OCI-LY7 (cell line): ENCODE measurements around the gene SV2B. TPM values are rescaled to one million over a fixed set of nuclear protein-coding genes. Genes with fewer than 3 reads are reported as not detected.
A peak's percentile ranks its signal among the peaks of the same experiment; 100 is the strongest.

Source experiments
- BruUV-seq: library from RNA; stranded (reverse); fragments of 400-500 nt; replicated peaks from 2 replicates; lab custom pipeline; 2021; lab: Mats Ljungman, UMichigan
- CTCF ChIA-PET: fragments of 300-600 bp; sonication (Branson Sonifier 250); formaldehyde crosslinking; loops from one replicate; lab custom pipeline; 2022; ENCODE audit warnings: antibody characterized with exemption; ENCODE audit not compliant: unreplicated experiment; lab: Charles Lee
- POLR2A ChIA-PET: fragments of 300-600 bp; sonication (Branson Sonifier 250); formaldehyde crosslinking; loops from one replicate; lab custom pipeline; 2022; ENCODE audit warnings: antibody characterized with exemption; lab: Charles Lee
- DNase-seq: peaks from one replicate; pipeline ENCODE4 v3.0.0-alpha.2; 2015; ENCODE audit warnings: low spot score
- H2AFZ ChIP-seq: fragments of 200-600 bp; sonication (generic), shearing (Covaris generic); 2 replicates; pipeline ENCODE4 v1.6.1; 2014; ENCODE audit warnings: mild to moderate bottlenecking, antibody characterized with exemption, low read length, moderate library complexity
- H3K27ac ChIP-seq: fragments of 200-600 bp; sonication (generic); 2 replicates; pipeline ENCODE4 v1.5.1; 2014; ENCODE audit warnings: mixed run types, low read depth, mild to moderate bottlenecking, moderate library complexity, low read length, inconsistent platforms; ENCODE audit not compliant: poor library complexity, severe bottlenecking
- H3K36me3 ChIP-seq: fragments of 200-600 bp; sonication (generic); 2 replicates; pipeline ENCODE4 v1.6.1; 2014; ENCODE audit warnings: mild to moderate bottlenecking, antibody characterized with exemption, low read length, moderate library complexity, mixed read lengths; ENCODE audit not compliant: insufficient read depth
- H3K4me1 ChIP-seq: fragments of 200-600 bp; sonication (generic); 2 replicates; pipeline ENCODE4 v1.5.1; 2014; ENCODE audit warnings: mild to moderate bottlenecking, low read length; ENCODE audit not compliant: insufficient read depth, poor library complexity, severe bottlenecking
- H3K4me2 ChIP-seq: fragments of 200-600 bp; sonication (generic); 2 replicates; pipeline ENCODE4 v1.6.1; 2014; ENCODE audit warnings: mild to moderate bottlenecking, low read length
- H3K4me3 ChIP-seq: fragments of 200-600 bp; sonication (generic); 2 replicates; pipeline ENCODE4 v1.5.1; 2014; ENCODE audit warnings: mild to moderate bottlenecking, low read depth, low read length; ENCODE audit not compliant: poor library complexity, severe bottlenecking
- H3K79me2 ChIP-seq: fragments of 200-600 bp; sonication (generic); 2 replicates; pipeline ENCODE4 v1.6.1; 2016; ENCODE audit warnings: low read depth, mild to moderate bottlenecking, low read length, moderate library complexity, mixed read lengths; ENCODE audit not compliant: insufficient read depth
- H3K9me2 ChIP-seq: fragments of 200-600 bp; sonication (generic); 2 replicates; pipeline ENCODE4 v1.6.1; 2016; ENCODE audit warnings: mild to moderate bottlenecking, low read length, mixed read lengths; ENCODE audit not compliant: insufficient read depth
- H3K9me3 ChIP-seq: fragments of 200-600 bp; sonication (generic); 2 replicates; pipeline ENCODE4 v1.6.1; 2014; ENCODE audit warnings: mild to moderate bottlenecking, mixed run types, low read length, mixed read lengths
- H4K20me1 ChIP-seq: fragments of 200-600 bp; sonication (generic); 2 replicates; pipeline ENCODE4 v1.6.1; 2014; ENCODE audit warnings: mild to moderate bottlenecking, antibody characterized with exemption, low read length, moderate library complexity, mixed read lengths; ENCODE audit not compliant: insufficient read depth
- CTCF ChIP-seq: fragments of 200-600 bp; sonication (generic); conservative IDR thresholded peaks from 2 replicates; pipeline ENCODE4 v1.5.1; 2014; ENCODE audit warnings: mild to moderate bottlenecking, antibody characterized with exemption, low read length, moderate library complexity, mixed read lengths
- EZH2phosphoT487 ChIP-seq: fragments of 200-600 bp; sonication (generic); IDR thresholded peaks from 2 replicates; pipeline ENCODE4 v1.6.1; 2018; ENCODE audit warnings: low read depth, borderline replicate concordance, mild to moderate bottlenecking, mixed run types, antibody characterized with exemption, low read length, moderate library complexity, mixed read lengths
- intact Hi-C: fragments of 100-400 bp; cut with micrococcal nuclease; formaldehyde crosslinking; loops from one replicate; pipeline ENCODE4 v1.10.0; 2022; ENCODE audit not compliant: unreplicated experiment
- total RNA-seq, 2 experiments: library from RNA; depleted of rRNA in 1 of 2; stranded (reverse); fragments of >200 nt in 1 of 2; shearing (Covaris generic) in 1 of 2; gene quantifications; 2 replicates each; pipeline ENCODE4 v1.2.3, GENCODE V29; 2014 to 2022

SV2B gene
- total RNA-seq, 2 experiments from 2014 or later, result 0.15 TPM; not detected in 1

GRCh38 chr15:91054816-91055215 lies 45.2 kb upstream of the SV2B start:
- Histone ChIP-seq H3K36me3 (no peaks in the 10 kb centered on the region), H3K79me2 (no peaks in the 10 kb centered on the region), H2AFZ (no peak overlapping the region), H3K4me3 (no peak overlapping the region), H3K9me3 (no peaks in the 10 kb centered on the region), H4K20me1 (no peaks in the 10 kb centered on the region), H3K4me1 (no peaks in the 10 kb centered on the region), H3K27ac (no peak overlapping the region), H3K4me2 (no peak overlapping the region), H3K9me2 (no peaks in the 10 kb centered on the region)
- ChIA-PET CTCF (no interaction called here), POLR2A (no interaction called here)
- DNase-seq, result no peak
- BruUV-seq, result no TSS peak
- TF ChIP-seq CTCF (no peak), EZH2phosphoT487 (no peak)
- intact Hi-C loops, result loop anchor here (5.0 kb wide), 1 partner anchor 167 kb away; no protein-coding TSS in a partner anchor

- no peaks in the 10 kb centered on the region for H4K20me1 ChIP-seq
- H3K4me1 ChIP-seq, result no peaks in the 10 kb centered on the region
- no peak overlapping the region for H3K27ac ChIP-seq
- intact Hi-C loops, result loop anchor here (1.0 to 5.0 kb wide), 2 partner anchors 167 to 216 kb away; no protein-coding TSS in a partner anchor
- no peak for TF ChIP-seq EZH2phosphoT487
- TF ChIP-seq CTCF, result peak; percentile 92
- peak; percentile 59 for DNase-seq
- H3K4me3 ChIP-seq, result no peak overlapping the region
- POLR2A ChIA-PET, result interaction anchor here (0.6 to 1.3 kb wide), 4 partner anchors 16 to 216 kb away, joined by 3 to 5 read pairs (median 4); no protein-coding TSS in a partner anchor
- H3K9me2 ChIP-seq, result no peaks in the 10 kb centered on the region
- 0 out of 2 replicates have a peak overlapping the region, but pooled peaks have one; percentile 33 for H3K4me2 ChIP-seq
- no TSS peak for BruUV-seq
- no peaks in the 10 kb centered on the region for H3K36me3 ChIP-seq
- peak overlapping the region; percentile 49; the same call in 1 of the 2 replicates for H2AFZ ChIP-seq
- CTCF ChIA-PET, result interaction anchor here (1.0 to 1.5 kb wide), 2 partner anchors 216 to 217 kb away, joined by 4 to 5 read pairs; no protein-coding TSS in a partner anchor
- no peaks in the 10 kb centered on the region for H3K79me2 ChIP-seq
- no peaks in the 10 kb centered on the region for H3K9me3 ChIP-seq
These were observed 44.3 kb upstream of the SV2B start for GRCh38 chr15:91055548-91056331.

DNA sequence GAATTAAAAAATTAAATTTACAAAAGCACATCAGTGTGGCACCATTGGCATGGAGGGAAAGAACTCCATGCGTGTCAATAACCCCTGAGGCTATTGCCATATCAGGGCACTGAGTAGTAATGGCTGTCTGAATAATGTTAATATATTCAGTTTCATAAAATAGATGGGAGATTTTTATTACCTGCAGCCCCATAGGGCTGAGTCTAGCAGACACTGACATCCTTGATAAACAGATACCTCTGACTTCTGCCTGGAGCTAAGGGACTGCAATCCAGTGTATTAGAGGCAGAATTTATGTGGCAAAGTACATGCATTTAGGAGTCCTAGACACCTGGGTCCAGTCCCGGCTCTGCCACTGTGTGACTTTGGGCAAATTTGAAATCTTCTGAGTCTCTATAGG lies 38.8 kb upstream of the SV2B start:
- intact Hi-C loops, result no loop called here
- BruUV-seq, result no TSS peak
- H3K36me3 ChIP-seq, result no peaks in the 10 kb centered on the region
- no peak overlapping the region for H2AFZ ChIP-seq
- no peak overlapping the region for H3K4me3 ChIP-seq
- ChIA-PET CTCF (interaction anchor here (0.6 kb wide), 1 partner anchor 24 kb away, joined by 3 read pairs; no protein-coding TSS in a partner anchor), POLR2A (no interaction called here)
- no peaks in the 10 kb centered on the region for H3K9me2 ChIP-seq
- no peak overlapping the region for H3K27ac ChIP-seq
- no peaks in the 10 kb centered on the region for H3K4me1 ChIP-seq
- H3K79me2 ChIP-seq, result no peaks in the 10 kb centered on the region
- no peak overlapping the region for H3K4me2 ChIP-seq
- H3K9me3 ChIP-seq, result no peaks in the 10 kb centered on the region
- TF ChIP-seq EZH2phosphoT487 (no peak), CTCF (no peak)
- no peaks in the 10 kb centered on the region for H4K20me1 ChIP-seq
- DNase-seq, result no peak
